ENCODE results near the gene TRIOBP. TPM values are rescaled to one million over a fixed set of nuclear protein-coding genes. Genes with fewer than 3 reads are reported as not detected.
"Not testable (repeated sequence)": the region's sequence is repeated elsewhere in the genome, so short reads cannot be mapped to it uniquely, and the experiment has no call there.

Gene TRIOBP
- total RNA-seq, 4 donors from 2014 or later: 45.3 to 86.4 (median 65.1) TPM

DNA sequence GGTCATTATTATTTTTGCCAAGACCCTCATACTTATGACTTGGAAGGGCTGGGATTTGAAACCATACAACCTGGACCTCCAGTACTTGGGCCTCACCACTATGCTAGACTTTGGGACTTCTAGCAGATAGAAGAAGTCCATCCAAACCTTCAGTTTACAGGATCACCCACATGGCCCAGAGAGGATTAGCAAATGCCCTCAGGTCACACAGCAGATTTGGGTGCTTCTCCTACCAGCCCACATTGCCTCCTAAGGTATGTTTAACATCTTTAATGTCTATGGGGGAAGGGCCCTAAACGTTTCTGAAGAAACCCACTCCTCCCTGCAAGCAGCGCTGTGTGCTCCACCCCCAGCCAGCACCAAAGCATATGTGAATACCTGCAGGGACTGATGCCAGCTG lies 93.4 kb downstream of the TRIOBP start:
- DNase-seq (ENCODE audit: low spot score in 2 of 2): no peak
- 57 to 65% methylated on average over 2 of the region's 2 CpGs for WGBS, 2 donors
- intact Hi-C loops (cut with DNase I; ENCODE audit: low total_unique reads): loop anchor here (10.0 kb wide), 1 partner anchor 145 kb away; no protein-coding TSS in a partner anchor
- no peak for TF ChIP-seq POLR2A (IDR thresholded peaks at IDR 0.05)
- TF ChIP-seq, protein P1, sequence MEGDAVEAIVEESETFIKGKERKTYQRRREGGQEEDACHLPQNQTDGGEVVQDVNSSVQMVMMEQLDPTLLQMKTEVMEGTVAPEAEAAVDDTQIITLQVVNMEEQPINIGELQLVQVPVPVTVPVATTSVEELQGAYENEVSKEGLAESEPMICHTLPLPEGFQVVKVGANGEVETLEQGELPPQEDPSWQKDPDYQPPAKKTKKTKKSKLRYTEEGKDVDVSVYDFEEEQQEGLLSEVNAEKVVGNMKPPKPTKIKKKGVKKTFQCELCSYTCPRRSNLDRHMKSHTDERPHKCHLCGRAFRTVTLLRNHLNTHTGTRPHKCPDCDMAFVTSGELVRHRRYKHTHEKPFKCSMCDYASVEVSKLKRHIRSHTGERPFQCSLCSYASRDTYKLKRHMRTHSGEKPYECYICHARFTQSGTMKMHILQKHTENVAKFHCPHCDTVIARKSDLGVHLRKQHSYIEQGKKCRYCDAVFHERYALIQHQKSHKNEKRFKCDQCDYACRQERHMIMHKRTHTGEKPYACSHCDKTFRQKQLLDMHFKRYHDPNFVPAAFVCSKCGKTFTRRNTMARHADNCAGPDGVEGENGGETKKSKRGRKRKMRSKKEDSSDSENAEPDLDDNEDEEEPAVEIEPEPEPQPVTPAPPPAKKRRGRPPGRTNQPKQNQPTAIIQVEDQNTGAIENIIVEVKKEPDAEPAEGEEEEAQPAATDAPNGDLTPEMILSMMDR (IDR thresholded peaks at IDR 0.05): no peak
- H3K4me3 ChIP-seq (ENCODE audit: low read depth, poor library complexity, severe bottlenecking): no peak overlapping the region

GRCh38 chr22:37792494-37792893 lies 95.6 kb downstream of the TRIOBP start:
- DNase-seq (ENCODE audit: low spot score in 2 of 2): no peak
- intact Hi-C loops (cut with DNase I; ENCODE audit: low total_unique reads): loop anchor here (10.0 kb wide), 1 partner anchor 148 kb away; no protein-coding TSS in a partner anchor
- no peak for TF ChIP-seq POLR2A (IDR thresholded peaks at IDR 0.05)
- TF ChIP-seq, protein P1 (IDR thresholded peaks at IDR 0.05): no peak
- no peak overlapping the region for H3K4me3 ChIP-seq (ENCODE audit: low read depth, poor library complexity, severe bottlenecking)
- WGBS, 2 donors: 89 to 90% methylated on average over 6 of the region's 6 CpGs

DNA sequence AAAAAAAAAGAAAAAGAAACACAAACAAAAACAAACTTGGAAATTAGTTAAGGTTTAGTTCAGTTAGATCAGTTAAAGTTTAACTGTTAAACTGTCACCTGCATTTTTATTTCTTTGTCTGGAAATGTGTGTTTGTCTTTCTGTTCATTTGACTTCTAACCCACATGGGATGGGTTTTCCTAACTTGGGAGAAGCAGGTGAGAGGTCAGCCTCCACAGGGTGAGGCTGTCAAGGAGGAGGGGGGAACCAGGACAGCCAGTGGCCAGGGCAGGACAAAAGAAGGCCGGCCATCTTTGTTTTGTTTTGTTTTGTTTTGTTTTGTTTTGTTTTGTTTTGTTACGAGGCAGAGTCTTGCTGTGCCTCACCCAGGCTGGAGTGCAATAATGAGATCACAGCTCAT lies 97.5 kb downstream of the TRIOBP start:
- 76 to 78% methylated on average over 2 of the region's 2 CpGs for WGBS, 2 donors
- H3K4me3 ChIP-seq (ENCODE audit: low read depth, poor library complexity, severe bottlenecking): no peak overlapping the region
- intact Hi-C loops (cut with DNase I; ENCODE audit: low total_unique reads): loop anchor here (10.0 kb wide), 1 partner anchor 150 kb away; no protein-coding TSS in a partner anchor
- DNase-seq (ENCODE audit: low spot score in 2 of 2): no peak
- TF ChIP-seq POLR2A (IDR thresholded peaks at IDR 0.05): no peak
- TF ChIP-seq, protein P1 (IDR thresholded peaks at IDR 0.05): no peak

- intact Hi-C loops (cut with DNase I; ENCODE audit: low total_unique reads): loop anchor here (10.0 kb wide), 1 partner anchor 151 kb away; no protein-coding TSS in a partner anchor
- TF ChIP-seq, protein P1 (IDR thresholded peaks at IDR 0.05): no peak
- no peak for TF ChIP-seq POLR2A (IDR thresholded peaks at IDR 0.05)
- DNase-seq (ENCODE audit: low spot score in 2 of 2): no peak
- WGBS, 2 donors: 63 to 67% methylated on average over 3 of the region's 3 CpGs
- no peak overlapping the region for H3K4me3 ChIP-seq (ENCODE audit: low read depth, poor library complexity, severe bottlenecking)
Observed at GRCh38 chr22:37796079-37796478, 99.2 kb downstream of the TRIOBP start.

DNA sequence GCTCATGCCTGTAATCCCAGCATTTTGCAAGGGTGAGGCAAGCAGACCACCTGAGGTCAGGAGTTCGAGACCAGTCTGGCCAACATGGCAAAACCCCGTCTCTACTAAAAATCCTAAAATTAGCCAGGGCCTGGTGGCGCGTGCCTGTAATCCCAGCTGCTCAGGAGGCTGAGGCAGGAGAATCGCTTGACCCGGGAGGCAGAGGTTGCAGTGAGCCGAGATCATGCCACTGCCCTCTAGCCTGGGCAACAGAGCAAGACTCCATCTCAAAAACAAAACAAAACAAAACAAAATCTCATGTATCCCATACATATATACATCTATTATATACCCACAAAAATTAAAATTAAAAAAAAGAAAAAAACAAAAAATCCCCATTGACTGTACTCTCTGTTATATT lies 100.4 kb downstream of the TRIOBP start:
- not testable (repeated sequence) for H3K4me3 ChIP-seq (ENCODE audit: low read depth, poor library complexity, severe bottlenecking); DNase-seq (ENCODE audit: low spot score in 2 of 2)
- intact Hi-C loops (cut with DNase I; ENCODE audit: low total_unique reads): loop anchor here (10.0 kb wide), 1 partner anchor 152 kb away; no protein-coding TSS in a partner anchor
- WGBS, 2 donors: 91 to 94% methylated on average over 7 of the region's 7 CpGs

- 60 to 64% methylated on average over 14 of the region's 14 CpGs for WGBS, 2 donors
- intact Hi-C loops (cut with DNase I; ENCODE audit: low total_unique reads): loop anchor here (10.0 kb wide), 1 partner anchor 153 kb away; no protein-coding TSS in a partner anchor
Observed at GRCh38 chr22:37797874-37798500, 101.1 kb downstream of the TRIOBP start.

DNA sequence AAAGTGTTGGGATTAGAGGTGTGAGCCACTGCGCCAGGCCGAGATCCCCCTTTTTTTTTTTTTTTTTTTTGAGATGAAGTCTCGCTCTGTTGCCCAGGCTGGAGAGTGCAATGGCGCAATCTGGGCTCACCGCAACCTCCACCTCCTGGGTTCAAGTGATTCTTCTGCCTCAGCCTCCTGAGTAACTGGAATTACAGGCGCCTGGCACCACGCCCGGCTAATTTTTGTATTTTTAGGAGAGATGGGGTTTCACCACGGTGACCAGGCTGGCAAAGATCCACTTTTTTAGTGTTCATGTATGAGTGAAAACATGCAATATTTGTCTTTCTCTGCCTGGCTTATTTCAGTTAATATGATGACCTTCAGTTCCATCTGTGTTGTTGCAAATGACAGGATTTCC lies 103.1 kb downstream of the TRIOBP start:
- H3K4me3 ChIP-seq (ENCODE audit: low read depth, poor library complexity, severe bottlenecking); DNase-seq (ENCODE audit: low spot score in 2 of 2): not testable (repeated sequence)
- 74 to 75% methylated on average over 9 of the region's 9 CpGs for WGBS, 2 donors
- intact Hi-C loops (cut with DNase I; ENCODE audit: low total_unique reads): loop anchor here (10.0 kb wide), 1 partner anchor 155 kb away; no protein-coding TSS in a partner anchor

More at GRCh38 chr22:37797874-37798500, 101.1 kb downstream of the TRIOBP start:
- H3K4me3 ChIP-seq (ENCODE audit: low read depth, poor library complexity, severe bottlenecking): no peak overlapping the region
- DNase-seq (ENCODE audit: low spot score in 2 of 2): no peak
- no peak for TF ChIP-seq POLR2A (IDR thresholded peaks at IDR 0.05)
- TF ChIP-seq, protein P1 (IDR thresholded peaks at IDR 0.05): no peak
